HepG2 (cell line): ENCODE results near the gene CCDC106. TPM values are rescaled to one million over a fixed set of nuclear protein-coding genes. Genes with fewer than 3 reads are reported as not detected.

Experiments used
- CBX2 ChIP-seq, 2 experiments: fragments of 200-600 bp in 1 of 2; sonication (generic); formaldehyde crosslinking in 1 of 2; IDR thresholded peaks; 2 replicates each; pipeline versions ENCODE4 v1.7.0 to v1.8.1; 2018 to 2022; ENCODE audit warnings: low read depth in 2 of 2, low read length in 1 of 2, mild to moderate bottlenecking in 1 of 2, missing genetic modification reagents in 1 of 2
- CBX5 ChIP-seq: sonication (generic); formaldehyde crosslinking; IDR thresholded peaks from 2 replicates; pipeline ENCODE4 v1.4.0; 2020; ENCODE audit warnings: missing genetic modification reagents, borderline replicate concordance
- CCAR2 ChIP-seq: fragments of 200-400 bp; formaldehyde crosslinking; optimal IDR thresholded peaks from 2 replicates; pipeline ENCODE3; 2018; ENCODE audit warnings: low read depth, mild to moderate bottlenecking, low read length, moderate library complexity
- HMG20A ChIP-seq: IDR thresholded peaks from 2 replicates; pipeline ENCODE4 v1.6.1; 2016; ENCODE audit warnings: borderline replicate concordance
- KDM5B ChIP-seq: sonication (generic); formaldehyde crosslinking; IDR thresholded peaks from 2 replicates; pipeline ENCODE4 v1.4.0; 2020; ENCODE audit warnings: missing genetic modification reagents, mild to moderate bottlenecking, borderline replicate concordance
- KLF16 ChIP-seq, 2 experiments: sonication (generic) in 1 of 2; formaldehyde crosslinking in 1 of 2; IDR thresholded peaks; 2 replicates each; pipeline versions ENCODE4 v1.6.1 to v1.8.0; 2016 to 2023; ENCODE audit warnings: missing genetic modification reagents in 2 of 2, missing compliant biosample characterization in 1 of 2
- KLF6 ChIP-seq: IDR thresholded peaks from 2 replicates; pipeline ENCODE4 v1.8.0; 2016; ENCODE audit warnings: missing biosample characterization, missing genetic modification reagents
- MAFK ChIP-seq, 2 experiments: IDR thresholded peaks in 1 of 2; conservative IDR thresholded peaks in 1 of 2; 2 replicates each; pipeline ENCODE4 v1.6.1; 2011; ENCODE audit warnings: improper control_type of control experiment in 2 of 2, low read length in 2 of 2
- MATR3 ChIP-seq: sonication (generic); formaldehyde crosslinking; IDR thresholded peaks from 2 replicates; pipeline ENCODE4 v1.4.0; 2020; ENCODE audit warnings: missing genetic modification reagents
- MYPOP ChIP-seq: sonication (generic); formaldehyde crosslinking; IDR thresholded peaks from 2 replicates; pipeline ENCODE4 v1.8.1; 2023; ENCODE audit warnings: mild to moderate bottlenecking, moderate library complexity, missing genetic modification reagents
- PTBP1 ChIP-seq: fragments of 200-400 bp; formaldehyde crosslinking; IDR thresholded peaks from 2 replicates; pipeline ENCODE4 v1.6.1; 2018; ENCODE audit warnings: low read length, low read depth; ENCODE audit not compliant: poor library complexity, severe bottlenecking
- SATB2 ChIP-seq: sonication (generic); formaldehyde crosslinking; IDR thresholded peaks from 2 replicates; pipeline ENCODE4 v1.5.0; 2020; ENCODE audit warnings: missing genetic modification reagents
- SNAPC2 ChIP-seq: sonication (generic); formaldehyde crosslinking; IDR thresholded peaks from 2 replicates; pipeline ENCODE4 v1.8.1; 2022; ENCODE audit warnings: mild to moderate bottlenecking, missing genetic modification reagents
- TCF7L2 ChIP-seq: IDR thresholded peaks from 2 replicates; pipeline ENCODE4 v1.6.1; 2011; ENCODE audit warnings: mild to moderate bottlenecking, low read depth, low read length, moderate library complexity
- TRAFD1 ChIP-seq: sonication (generic); formaldehyde crosslinking; IDR thresholded peaks from 2 replicates; pipeline ENCODE4 v1.5.1; 2020; ENCODE audit warnings: missing genetic modification reagents, mild to moderate bottlenecking, borderline replicate concordance
- ZFP1 ChIP-seq: IDR thresholded peaks from 2 replicates; pipeline ENCODE4 v1.6.1; 2016
- ZKSCAN1 ChIP-seq: fragments of 150-350 bp; IDR thresholded peaks from 2 replicates; pipeline ENCODE4 v1.6.1; 2014; ENCODE audit warnings: low read length
- ZNF343 ChIP-seq: sonication (generic); formaldehyde crosslinking; IDR thresholded peaks from 2 replicates; pipeline ENCODE4 v1.4.0; 2020; ENCODE audit warnings: mild to moderate bottlenecking, missing genetic modification reagents
- ZNF496 ChIP-seq: sonication (generic); formaldehyde crosslinking; IDR thresholded peaks from 2 replicates; pipeline ENCODE4 v1.8.1; 2023; ENCODE audit warnings: mild to moderate bottlenecking, moderate library complexity, missing genetic modification reagents; ENCODE audit not compliant: insufficient replicate concordance
- ZNF564 ChIP-seq: sonication (generic); formaldehyde crosslinking; IDR thresholded peaks from 2 replicates; pipeline ENCODE4 v1.8.1; 2023; ENCODE audit warnings: mild to moderate bottlenecking, missing genetic modification reagents
- ZNF577 ChIP-seq: sonication (generic); formaldehyde crosslinking; IDR thresholded peaks from 2 replicates; pipeline ENCODE4 v1.4.0; 2020; ENCODE audit warnings: mild to moderate bottlenecking, low read depth, missing genetic modification reagents, borderline replicate concordance
- polyA plus RNA-seq, 8 experiments: library from polyadenylated mRNA; depleted of rRNA in 3 of 8; stranded (reverse) in 7 of 8; unstranded in 1 of 8; fragments of >200 nt; fragmentation: Illumina TruSeq in 4 of 8; extraction: Trizol in 4 of 8; gene quantifications; 2 replicates each; pipeline versions ENCODE4 v1.2.1 to v1.2.3, GENCODE V29; 2011 to 2016; ENCODE audit warnings: low read depth in 4 of 8, missing spikeins in 1 of 8, mixed read lengths in 1 of 8; ENCODE audit not compliant: insufficient read depth in 1 of 8
- total RNA-seq, 5 experiments: library from RNA; depleted of rRNA; stranded (reverse); fragments of >200 nt; fragmentation: Illumina TruSeq; extraction: Trizol; gene quantifications; 2 replicates each; pipeline ENCODE4 v1.2.3, GENCODE V29; 2016; ENCODE audit warnings: low read depth in 1 of 5
- TF ChIP-seq, protein P1 (sequence below): sonication (generic); formaldehyde crosslinking; IDR thresholded peaks from 2 replicates; pipeline ENCODE4 v1.8.1; 2023; ENCODE audit warnings: missing genetic modification reagents, inconsistent platforms, borderline replicate concordance
- TF ChIP-seq, protein P2 (sequence below): sonication (generic); formaldehyde crosslinking; IDR thresholded peaks from 2 replicates; pipeline ENCODE4 v1.8.1; 2023; ENCODE audit warnings: mild to moderate bottlenecking, inconsistent platforms, moderate library complexity, missing genetic modification reagents, borderline replicate concordance

The CCDC106 gene
- total and polyA plus RNA-seq, 2 of the 13 experiments (the other 11 are each of a cell fraction or from before 2014, with no cell fraction given): 4.7 to 8.8 TPM

DNA sequence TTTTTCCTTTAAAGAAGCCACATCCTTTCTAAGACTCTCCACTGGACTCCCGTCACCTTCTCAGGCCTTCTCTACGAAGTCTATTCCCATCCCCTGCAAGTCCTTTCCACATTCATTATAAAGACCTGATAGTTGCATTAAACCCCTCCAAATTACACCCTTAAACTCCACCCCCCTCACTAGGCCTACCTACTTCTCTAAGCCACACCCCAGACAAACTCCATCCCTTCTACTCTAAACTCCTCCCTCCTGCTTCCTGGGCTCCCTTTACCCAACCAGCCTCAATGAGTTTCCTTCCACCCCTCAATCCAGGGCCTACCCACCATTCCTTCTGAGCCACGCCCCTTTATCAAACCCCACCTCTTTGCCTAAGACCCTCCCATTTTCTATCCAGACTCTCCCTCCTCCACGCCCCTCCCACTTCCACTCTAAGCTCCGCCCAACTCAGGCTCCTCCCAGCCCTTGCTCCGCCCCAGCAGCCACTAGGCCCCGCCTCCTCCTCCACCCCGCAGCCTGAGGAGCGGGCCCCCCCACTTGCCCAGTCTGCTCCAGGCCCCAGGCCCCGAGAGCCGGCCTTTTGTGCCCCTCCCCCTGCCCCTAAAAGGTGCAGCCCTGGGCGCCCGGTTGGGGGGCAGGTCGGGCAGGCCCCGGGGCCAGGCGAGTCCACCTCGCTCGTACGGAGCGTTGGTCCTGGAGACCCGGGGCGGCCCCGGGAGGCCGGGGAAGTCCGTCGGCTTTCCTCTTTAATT is 49.1 kb upstream of the CCDC106 start (continued):
- TF ChIP-seq MYPOP (peak; percentile 68; the same call in 1 of the 2 replicates), PTBP1 (no peak), ZNF496 (CRISPR knock-in tag) (no peak), ZFP1 (CRISPR knock-in tag) (no peak), ZNF343 (no peak), TRAFD1 (CRISPR knock-in tag) (no peak), KLF6 (no peak; the same call in none of the 2 replicates), CBX2 (IDR thresholded peaks at IDR 0.05; ENCODE audit: low read depth, low read length) (no peak), CBX2 (CRISPR knock-in tag; IDR thresholded peaks at IDR 0.05; ENCODE audit: low read depth) (no peak), ZNF564 (no peak), KDM5B (CRISPR knock-in tag) (peak; percentile 43), TCF7L2 (no peak), KLF16 (CRISPR knock-in tag; IDR thresholded peaks at IDR 0.05) (no peak; a peak in 1 of 4 replicates), CBX5 (CRISPR knock-in tag) (no peak), MAFK (conservative IDR thresholded peaks at IDR 0.05 in 1 of 2, IDR thresholded peaks at IDR 0.05 in 1 of 2; ENCODE audit: low read length in 2 of 2) (no peak), HMG20A (CRISPR knock-in tag) (no peak), SATB2 (CRISPR knock-in tag) (no peak; the same call in 1 of the 2 replicates), SNAPC2 (CRISPR knock-in tag) (no peak), ZNF577 (CRISPR knock-in tag) (no peak), CCAR2 (no peak), ZKSCAN1 (no peak), MATR3 (CRISPR knock-in tag) (no peak)
- TF ChIP-seq, protein P1, sequence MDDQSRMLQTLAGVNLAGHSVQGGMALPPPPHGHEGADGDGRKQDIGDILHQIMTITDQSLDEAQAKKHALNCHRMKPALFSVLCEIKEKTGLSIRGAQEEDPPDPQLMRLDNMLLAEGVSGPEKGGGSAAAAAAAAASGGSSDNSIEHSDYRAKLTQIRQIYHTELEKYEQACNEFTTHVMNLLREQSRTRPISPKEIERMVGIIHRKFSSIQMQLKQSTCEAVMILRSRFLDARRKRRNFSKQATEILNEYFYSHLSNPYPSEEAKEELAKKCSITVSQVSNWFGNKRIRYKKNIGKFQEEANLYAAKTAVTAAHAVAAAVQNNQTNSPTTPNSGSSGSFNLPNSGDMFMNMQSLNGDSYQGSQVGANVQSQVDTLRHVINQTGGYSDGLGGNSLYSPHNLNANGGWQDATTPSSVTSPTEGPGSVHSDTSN (CRISPR knock-in tag): no peak
- TF ChIP-seq, protein P2, sequence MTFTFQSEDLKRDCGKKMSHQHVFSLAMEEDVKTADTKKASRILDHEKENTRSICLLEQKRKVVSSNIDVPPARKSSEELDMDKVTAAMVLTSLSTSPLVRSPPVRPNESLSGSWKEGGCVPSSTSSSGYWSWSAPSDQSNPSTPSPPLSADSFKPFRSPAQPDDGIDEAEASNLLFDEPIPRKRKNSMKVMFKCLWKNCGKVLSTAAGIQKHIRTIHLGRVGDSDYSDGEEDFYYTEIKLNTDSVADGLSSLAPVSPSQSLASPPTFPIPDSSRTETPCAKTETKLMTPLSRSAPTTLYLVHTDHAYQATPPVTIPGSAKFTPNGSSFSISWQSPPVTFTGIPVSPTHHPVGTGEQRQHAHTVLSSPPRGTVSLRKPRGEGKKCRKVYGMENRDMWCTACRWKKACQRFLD (CRISPR knock-in tag): no peak
